Fibroblast of lung (primary cell): ENCODE data around the gene PIN4. TPM values are rescaled to one million over a fixed set of nuclear protein-coding genes. Genes with fewer than 3 reads are reported as not detected.

ENCODE experiments used
- DNase-seq, 2 donors: peaks; one replicate each; pipeline versions ENCODE4 v3.0.0 to v3.0.0-alpha.2; 2010; ENCODE audit warnings: low read depth in 2 of 2
- H2AFZ ChIP-seq: 2 replicates; pipeline ENCODE4 v1.5.1; 2012; ENCODE audit warnings: low read length, control low read depth, inconsistent platforms
- H3K27ac ChIP-seq: 2 replicates; pipeline ENCODE4 v1.5.1; 2011; ENCODE audit warnings: low read length, control low read depth; ENCODE audit not compliant: insufficient read depth
- H3K27me3 ChIP-seq: 2 replicates; pipeline ENCODE4 v1.5.1; 2011; ENCODE audit warnings: mild to moderate bottlenecking, low read length; ENCODE audit not compliant: control insufficient read depth, insufficient read depth
- H3K36me3 ChIP-seq: 2 replicates; pipeline ENCODE4 v1.5.1; 2011; ENCODE audit warnings: low read length; ENCODE audit not compliant: control insufficient read depth, insufficient read depth
- H3K4me1 ChIP-seq: 2 replicates; pipeline ENCODE4 v1.5.1; 2011; ENCODE audit warnings: low read length; ENCODE audit not compliant: control insufficient read depth, insufficient read depth; ENCODE audit errors: extremely low read depth
- H3K4me2 ChIP-seq: 2 replicates; pipeline ENCODE4 v1.5.1; 2011; ENCODE audit warnings: low read length, control low read depth; ENCODE audit not compliant: insufficient read depth; ENCODE audit errors: extremely low read depth
- H3K4me3 ChIP-seq, 4 experiments: fragments of 200-600 bp in 1 of 4; sonication (generic) in 1 of 4; replicated peaks in 1 of 4; 2 replicates each; pipeline ENCODE4 v1.5.1; 2011 to 2016; ENCODE audit warnings: low read length in 4 of 4, low read depth in 3 of 4, mild to moderate bottlenecking in 3 of 4, control low read depth in 2 of 4, inconsistent platforms in 1 of 4, mixed read lengths in 1 of 4; ENCODE audit not compliant: insufficient read depth in 1 of 4; ENCODE audit errors: control extremely low read depth in 1 of 4
- H3K79me2 ChIP-seq: 2 replicates; pipeline ENCODE4 v1.5.1; 2012; ENCODE audit warnings: mild to moderate bottlenecking, low read length, inconsistent platforms; ENCODE audit not compliant: control insufficient read depth, insufficient read depth
- H3K9ac ChIP-seq: 2 replicates; pipeline ENCODE4 v1.5.1; 2011; ENCODE audit warnings: mild to moderate bottlenecking, low read length, control low read depth; ENCODE audit not compliant: insufficient read depth
- H3K9me3 ChIP-seq: 2 replicates; pipeline ENCODE4 v1.5.1; 2012; ENCODE audit warnings: low read depth, low read length; ENCODE audit not compliant: control insufficient read depth, insufficient read depth
- H4K20me1 ChIP-seq: 2 replicates; pipeline ENCODE4 v1.5.1; 2011; ENCODE audit warnings: low read length; ENCODE audit not compliant: control insufficient read depth, insufficient read depth; ENCODE audit errors: extremely low read depth
- CTCF ChIP-seq, 2 donors: IDR thresholded peaks in 1 of 2; conservative IDR thresholded peaks in 1 of 2; 1 replicate in 1 of 2; 2 replicates in 1 of 2; pipeline ENCODE4 v1.5.1; 2011 to 2012; ENCODE audit warnings: low read length in 2 of 2, control low read depth in 1 of 2, inconsistent platforms in 1 of 2, low read depth in 1 of 2, mild to moderate bottlenecking in 1 of 2
- EZH2 ChIP-seq: IDR thresholded peaks from 2 replicates; pipeline ENCODE4 v1.5.1; 2012; ENCODE audit warnings: low read length, control low read depth, mild to moderate bottlenecking; ENCODE audit errors: missing control alignments
- polyA plus RNA-seq, 2 donors: library from polyadenylated mRNA; depleted of rRNA in 1 of 2; stranded (reverse) in 1 of 2; unstranded in 1 of 2; fragments of >200 nt; gene quantifications; 2 replicates each; pipeline ENCODE4 v1.2.1, GENCODE V29; 2011 to 2012; ENCODE audit warnings: missing spikeins in 1 of 2
- total RNA-seq: library from RNA; depleted of rRNA; stranded (reverse); fragments of >200 nt; gene quantifications from 2 replicates; pipeline ENCODE4 v1.2.1, GENCODE V29; 2014

Gene PIN4
- total and polyA plus RNA-seq, 2 donors (not counting 1 experiment from before 2014, with no cell fraction given): 5.1 to 22.0 TPM

- H3K36me3 ChIP-seq: no peaks in the 10 kb centered on the region
- no peak overlapping the region for H3K4me3 ChIP-seq
- TF ChIP-seq CTCF (conservative IDR thresholded peaks at IDR 0.05 in 1 of 2, IDR thresholded peaks at IDR 0.05 in 1 of 2; ENCODE audit: low read depth in 1 of 2, low read length in 2 of 2) (no peak), EZH2 (no peak)
Observed at GRCh38 chrX:72145181-72145580, 36.4 kb upstream of the PIN4 start.

GRCh38 chrX:72146527-72146926, 35.0 kb upstream of the PIN4 start:
- Histone ChIP-seq H3K4me3 (no peak overlapping the region), H3K4me1 (no peaks in the 10 kb centered on the region), H3K36me3 (no peaks in the 10 kb centered on the region), H4K20me1 (no peaks in the 10 kb centered on the region), H3K9ac (no peak overlapping the region), H3K27me3 (no peaks in the 10 kb centered on the region), H3K27ac (no peak overlapping the region), H2AFZ (no peak overlapping the region), H3K9me3 (no peaks in the 10 kb centered on the region), H3K79me2 (no peaks in the 10 kb centered on the region), H3K4me2 (no peak overlapping the region)
- TF ChIP-seq CTCF (conservative IDR thresholded peaks at IDR 0.05 in 1 of 2, IDR thresholded peaks at IDR 0.05 in 1 of 2; ENCODE audit: low read depth in 1 of 2, low read length in 2 of 2): no peak
- no peak for TF ChIP-seq EZH2
- DNase-seq: no peak

More at GRCh38 chrX:72145181-72145580, 36.4 kb upstream of the PIN4 start:
- Histone ChIP-seq H3K4me1 (no peaks in the 10 kb centered on the region), H3K27me3 (no peaks in the 10 kb centered on the region), H3K4me2 (no peak overlapping the region), H3K9ac (no peak overlapping the region), H4K20me1 (no peaks in the 10 kb centered on the region), H3K9me3 (no peaks in the 10 kb centered on the region), H3K79me2 (no peaks in the 10 kb centered on the region), H3K27ac (no peak overlapping the region), H2AFZ (no peak overlapping the region)
- no peak for DNase-seq

- no peak for TF ChIP-seq EZH2
- no peak for TF ChIP-seq CTCF (conservative IDR thresholded peaks at IDR 0.05 in 1 of 2, IDR thresholded peaks at IDR 0.05 in 1 of 2; ENCODE audit: low read depth in 1 of 2, low read length in 2 of 2)
- no peak overlapping the region for H3K4me2 ChIP-seq
- no peak overlapping the region for H3K9ac ChIP-seq
- H3K79me2 ChIP-seq: no peaks in the 10 kb centered on the region
- no peak overlapping the region for H2AFZ ChIP-seq
- H3K4me3 ChIP-seq: no peak overlapping the region
- H3K4me1 ChIP-seq: no peaks in the 10 kb centered on the region
- no peak for DNase-seq
- H3K27ac ChIP-seq: no peak overlapping the region
- no peaks in the 10 kb centered on the region for H3K27me3 ChIP-seq
- no peaks in the 10 kb centered on the region for H4K20me1 ChIP-seq
- H3K36me3 ChIP-seq: no peaks in the 10 kb centered on the region
- H3K9me3 ChIP-seq: no peaks in the 10 kb centered on the region
Observed at GRCh38 chrX:72158773-72159172, 22.8 kb upstream of the PIN4 start.
